Raji (cell line): ENCODE data around the gene FNBP1.

ENCODE experiments used
- POLR2A ChIP-seq: IDR thresholded peaks from 2 replicates; pipeline ENCODE4 v1.6.1; 2011; ENCODE audit warnings: low read depth, low read length, control low read depth; ENCODE audit not compliant: insufficient read depth

The FNBP1 gene

DNA sequence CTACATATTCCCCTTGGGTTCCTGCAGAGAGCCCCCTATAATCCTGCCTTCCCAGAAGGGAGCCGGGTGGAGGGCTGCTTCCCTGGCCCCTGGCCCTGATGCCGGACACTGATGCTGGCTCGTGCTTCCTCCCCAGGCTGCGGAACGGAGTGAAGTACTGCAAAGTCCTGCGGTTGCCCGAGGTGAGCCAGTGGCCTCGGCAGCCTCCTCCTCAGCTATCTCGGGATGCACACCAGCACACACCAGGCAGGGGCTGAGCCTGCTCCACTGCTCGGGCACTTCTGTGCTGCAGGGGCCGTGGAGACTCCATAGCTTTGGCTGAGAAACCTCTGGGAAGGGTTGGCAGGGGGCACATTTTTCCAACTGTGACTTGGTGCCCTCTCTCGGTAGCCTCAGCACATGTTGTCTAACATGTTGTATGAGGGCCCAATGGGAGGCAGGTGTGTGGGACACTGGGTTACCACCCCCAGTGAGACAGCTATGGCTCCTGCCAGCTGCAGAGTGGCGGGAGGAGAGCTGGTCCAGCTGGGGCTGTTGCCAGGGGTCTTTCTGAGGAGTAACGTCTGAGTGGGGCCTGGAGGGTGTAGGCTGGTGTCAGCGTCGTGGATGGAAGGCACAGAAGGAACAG, 169.3 kb downstream of the FNBP1 start:
- TF ChIP-seq POLR2A, result no peak

DNA sequence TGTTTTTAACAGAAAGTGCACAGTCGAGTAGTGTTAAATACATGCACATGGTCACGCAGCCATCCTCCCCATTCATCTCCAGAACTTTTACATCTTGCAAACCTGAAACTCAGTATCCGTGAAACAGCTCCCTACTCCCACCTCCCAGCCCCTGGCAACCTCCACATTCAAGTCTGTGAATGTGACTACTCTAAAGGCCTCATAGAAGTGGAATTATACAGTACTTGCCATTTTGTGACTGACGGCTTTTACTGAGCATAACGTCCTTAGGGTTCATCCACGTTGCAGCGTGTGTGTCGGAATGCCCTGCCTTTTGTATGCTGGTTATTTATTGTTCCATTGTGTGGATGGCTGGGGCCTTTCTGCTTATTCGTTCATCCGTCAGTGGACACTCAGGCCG, 171.9 kb downstream of the FNBP1 start:
- no peak for TF ChIP-seq POLR2A

DNA sequence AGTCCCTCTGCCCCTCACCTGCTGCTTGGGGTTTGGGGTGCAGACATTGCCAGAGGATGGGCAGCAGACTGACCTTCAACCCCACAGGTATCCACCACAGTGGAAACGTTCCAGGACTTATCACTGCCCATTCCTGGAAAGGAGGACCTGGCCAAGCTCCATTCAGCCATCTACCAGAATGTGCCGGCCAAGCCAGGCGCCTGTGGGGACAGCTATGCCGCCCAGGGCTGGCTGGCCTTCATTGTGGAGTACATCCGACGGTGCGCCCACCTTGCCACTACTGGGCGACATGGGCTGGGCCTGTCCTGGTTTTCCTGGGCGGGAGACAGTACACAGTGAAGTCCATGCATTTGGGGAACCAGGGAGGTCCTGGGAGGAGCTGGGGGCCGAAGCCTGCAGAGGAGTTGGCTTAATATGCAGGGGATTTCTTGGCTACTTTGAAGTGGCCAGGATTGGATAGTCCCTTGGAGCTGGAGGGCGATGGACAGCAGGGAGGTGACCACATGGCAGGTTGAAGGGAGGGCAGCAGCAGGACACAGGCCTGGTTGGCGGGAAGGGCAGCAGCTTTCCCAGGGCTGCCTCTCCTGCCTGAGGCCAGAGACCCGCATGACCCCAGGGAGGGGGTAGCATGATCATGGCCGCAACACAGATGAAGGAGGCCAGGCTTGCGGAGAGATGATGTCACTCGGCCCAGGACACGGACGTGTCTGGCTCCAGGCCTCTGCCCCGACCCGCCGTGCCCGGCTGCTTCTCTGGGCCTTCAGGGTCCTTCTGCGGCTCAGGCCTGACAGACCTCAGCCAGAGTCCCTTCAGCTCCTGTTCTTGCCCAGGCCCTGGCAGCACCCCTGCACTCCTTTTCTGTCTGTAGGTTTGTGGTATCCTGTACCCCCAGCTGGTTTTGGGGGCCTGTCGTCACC, 173.1 kb downstream of the FNBP1 start:
- no peak for TF ChIP-seq POLR2A

DNA sequence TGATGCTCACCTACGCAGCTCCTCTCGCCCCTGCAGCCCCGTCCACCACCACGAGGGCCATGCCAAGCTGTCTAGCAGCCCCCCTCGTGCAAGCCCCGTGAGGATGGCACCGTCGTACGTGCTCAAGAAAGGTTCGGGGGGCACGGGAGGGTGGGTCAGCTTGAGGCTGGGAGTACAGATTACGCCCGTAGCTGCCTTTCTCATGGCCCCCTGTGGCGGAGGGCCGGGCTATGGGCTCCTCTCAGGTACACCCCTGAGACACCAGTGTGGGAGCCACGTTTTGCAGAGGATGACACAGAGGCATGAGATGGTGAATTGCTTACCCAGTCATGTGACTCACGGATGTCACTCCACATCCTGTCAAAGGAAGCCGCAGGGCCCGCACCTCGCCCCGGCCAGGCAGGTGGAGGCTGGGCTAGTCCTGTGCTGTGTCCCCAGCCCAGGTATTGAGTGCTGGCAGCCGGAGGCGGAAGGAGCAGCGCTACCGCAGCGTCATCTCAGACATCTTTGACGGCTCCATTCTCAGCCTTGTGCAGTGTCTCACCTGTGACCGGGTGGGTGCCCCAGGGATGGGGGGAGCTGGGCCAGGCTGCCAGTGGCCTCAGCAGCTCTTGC, 174.0 kb downstream of the FNBP1 start:
- no peak for TF ChIP-seq POLR2A

DNA sequence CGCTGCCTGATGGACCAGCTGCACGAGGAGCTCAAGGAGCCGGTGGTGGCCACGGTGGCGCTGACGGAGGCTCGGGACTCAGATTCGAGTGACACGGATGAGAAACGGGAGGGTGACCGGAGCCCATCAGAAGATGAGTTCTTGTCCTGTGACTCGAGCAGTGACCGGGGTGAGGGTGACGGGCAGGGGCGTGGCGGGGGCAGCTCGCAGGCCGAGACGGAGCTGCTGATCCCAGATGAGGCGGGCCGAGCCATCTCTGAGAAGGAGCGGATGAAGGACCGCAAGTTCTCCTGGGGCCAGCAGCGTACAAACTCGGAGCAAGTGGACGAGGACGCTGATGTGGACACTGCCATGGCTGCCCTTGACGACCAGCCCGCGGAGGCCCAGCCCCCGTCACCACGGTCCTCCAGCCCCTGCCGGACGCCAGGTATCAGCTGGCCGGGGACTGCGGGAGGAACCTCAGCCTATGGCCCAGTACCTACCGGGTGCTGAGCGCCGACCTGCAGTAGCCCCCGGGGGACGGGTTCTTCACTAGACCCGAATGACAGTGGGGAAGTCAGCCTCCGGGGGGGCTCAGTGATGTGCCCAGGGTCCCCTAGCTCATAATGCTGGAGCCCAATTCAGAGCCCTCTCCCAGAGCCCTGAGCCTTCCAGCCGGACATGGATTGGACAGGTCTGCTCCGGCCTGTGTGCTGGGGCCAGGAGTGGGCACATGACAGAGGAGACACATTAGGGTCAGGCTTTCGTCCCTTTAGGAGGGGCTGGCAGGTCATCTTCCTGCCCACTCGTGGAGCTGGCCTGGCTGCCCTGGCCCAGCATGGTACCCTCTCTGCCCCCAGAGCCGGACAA, 174.7 kb downstream of the FNBP1 start:
- no peak for TF ChIP-seq POLR2A

DNA sequence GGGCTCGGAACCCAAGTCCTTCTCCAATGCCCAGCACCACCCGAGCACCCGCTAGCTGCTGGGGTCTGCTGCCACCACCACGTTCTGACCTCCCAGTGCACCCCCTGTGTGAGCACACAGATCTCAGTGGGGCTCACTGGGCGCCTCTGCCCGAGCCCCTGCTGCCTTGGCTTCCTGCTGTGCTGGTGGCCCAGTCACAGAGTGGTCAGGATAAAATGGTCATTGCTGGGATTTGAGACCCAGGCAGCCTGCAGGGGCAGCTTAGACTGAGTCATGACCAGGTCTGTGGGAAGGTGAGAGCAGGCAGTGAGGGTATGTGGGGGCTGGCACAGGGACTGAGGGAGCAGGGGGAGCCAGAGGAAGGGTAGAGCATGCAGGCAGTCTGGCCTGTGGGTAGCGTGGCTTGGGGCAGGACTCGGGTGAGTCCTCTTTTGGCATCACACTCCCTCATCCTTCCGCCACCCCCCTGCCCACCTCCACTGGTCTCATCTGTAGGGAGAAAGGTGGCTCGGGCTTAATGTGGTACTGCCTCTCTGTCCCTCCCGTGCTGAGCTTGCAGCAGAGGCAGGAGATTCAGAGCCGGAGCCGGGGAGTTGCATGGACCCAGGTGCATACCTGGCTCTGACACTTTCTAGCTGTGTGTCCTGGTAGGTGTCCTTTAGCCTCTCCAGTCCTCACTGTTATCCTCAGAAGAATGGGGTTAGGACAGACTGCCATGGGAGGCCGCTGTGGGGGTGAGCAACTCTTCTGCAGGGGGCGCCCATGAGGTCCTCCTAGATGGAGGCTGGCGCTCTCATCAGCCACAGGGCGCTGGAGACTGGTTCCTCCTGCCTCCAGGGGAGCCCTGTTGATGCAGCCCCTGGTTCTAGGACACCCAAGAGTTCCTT, 175.6 kb downstream of the FNBP1 start:
- no peak for TF ChIP-seq POLR2A

DNA sequence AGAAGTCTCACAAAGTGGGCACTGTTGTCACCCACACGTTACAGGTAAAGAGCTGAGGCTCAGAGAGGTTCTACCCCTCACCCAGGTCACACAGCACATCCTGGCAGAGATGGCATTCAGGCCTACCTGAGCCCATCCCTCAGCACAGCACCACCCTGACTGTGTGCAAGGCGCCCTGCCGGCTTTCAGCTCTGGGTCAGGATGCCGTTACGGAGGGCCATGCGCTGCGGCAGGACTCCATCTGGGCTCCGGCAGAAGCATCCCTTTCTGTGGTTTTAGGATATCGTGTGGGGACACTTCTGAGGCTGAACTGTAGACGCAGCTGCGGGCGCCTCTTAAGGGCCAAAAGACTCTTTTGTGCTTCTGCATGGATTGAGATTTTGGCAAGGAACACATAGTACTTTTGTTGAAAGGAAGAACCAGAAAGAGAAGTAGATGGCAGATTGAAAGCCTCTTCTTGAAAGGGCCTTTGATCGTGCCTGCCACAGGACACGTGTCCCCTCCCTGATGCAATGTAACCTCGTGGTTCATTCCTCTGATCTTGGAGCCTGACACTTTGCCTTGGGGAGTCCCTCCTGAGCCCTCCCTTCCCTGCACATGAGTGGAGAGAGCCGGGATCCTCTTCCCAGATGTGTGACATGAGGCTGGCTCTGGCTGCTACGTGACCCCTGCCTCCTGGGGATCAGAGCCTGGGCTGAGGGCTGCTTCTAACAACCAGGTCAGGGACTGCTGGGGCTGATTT, 176.4 kb downstream of the FNBP1 start:
- TF ChIP-seq POLR2A, result no peak

DNA sequence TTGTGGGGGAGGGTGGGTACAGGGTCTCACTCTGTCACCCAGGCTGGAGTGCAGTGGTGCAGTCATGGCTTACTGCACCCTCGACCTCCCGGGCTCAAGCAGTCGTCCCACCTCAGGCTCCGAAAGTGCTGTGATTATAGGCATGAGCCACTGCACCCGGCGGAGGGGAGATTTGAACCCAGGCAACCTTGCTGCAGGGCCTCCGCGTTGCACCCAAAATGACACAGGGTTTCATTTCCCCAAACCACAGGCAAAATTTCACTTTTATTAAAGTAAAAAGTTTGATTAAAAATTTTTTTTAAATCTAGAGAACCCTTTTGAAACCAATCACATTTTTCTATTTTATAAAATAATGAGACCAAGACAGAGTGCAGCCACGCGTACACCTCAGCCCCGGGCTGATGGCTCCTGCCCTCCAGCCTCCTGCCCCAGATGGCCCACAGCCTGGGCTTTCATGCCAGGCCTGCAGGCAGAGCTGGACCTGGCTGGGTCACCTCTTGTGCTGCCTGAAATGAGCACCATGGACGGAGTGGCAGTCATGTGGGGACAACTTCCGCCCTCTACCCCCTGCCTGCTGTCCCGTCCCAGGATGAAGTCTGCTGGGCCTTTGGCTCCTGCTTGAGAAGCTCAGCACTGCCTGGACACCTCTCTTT, 177.2 kb downstream of the FNBP1 start:
- no peak for TF ChIP-seq POLR2A

DNA sequence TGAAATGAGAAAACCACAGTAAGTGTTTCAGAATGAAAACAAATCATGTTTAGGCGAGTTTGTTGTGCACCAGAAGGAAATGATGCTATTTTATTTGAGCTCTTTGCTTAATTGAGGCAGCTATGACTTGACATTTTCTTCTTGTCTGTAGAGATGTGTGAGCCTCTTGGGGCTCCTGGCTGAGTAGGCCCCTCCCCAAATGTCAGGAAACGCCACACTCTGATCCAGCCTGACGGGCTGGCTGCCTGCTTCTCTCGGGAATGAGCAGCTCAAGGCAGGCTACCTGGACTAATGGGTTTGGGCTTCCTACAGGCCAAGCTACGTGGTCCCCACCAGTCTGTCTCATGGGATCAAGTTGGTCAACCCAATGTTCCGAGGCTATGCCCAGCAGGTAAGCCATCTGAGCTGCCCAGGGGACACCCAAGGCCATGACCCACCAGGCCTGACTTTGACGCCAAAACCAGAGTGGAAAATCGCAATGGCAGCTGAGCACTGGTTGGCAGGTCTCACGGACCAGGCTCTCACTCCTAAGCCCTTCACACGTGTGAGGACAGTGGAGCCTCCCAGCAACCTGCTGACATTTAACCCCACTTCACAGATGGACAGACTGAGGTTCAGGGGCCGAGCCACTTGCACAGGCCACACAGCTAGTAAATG, 177.9 kb downstream of the FNBP1 start:
- TF ChIP-seq POLR2A, result no peak

DNA sequence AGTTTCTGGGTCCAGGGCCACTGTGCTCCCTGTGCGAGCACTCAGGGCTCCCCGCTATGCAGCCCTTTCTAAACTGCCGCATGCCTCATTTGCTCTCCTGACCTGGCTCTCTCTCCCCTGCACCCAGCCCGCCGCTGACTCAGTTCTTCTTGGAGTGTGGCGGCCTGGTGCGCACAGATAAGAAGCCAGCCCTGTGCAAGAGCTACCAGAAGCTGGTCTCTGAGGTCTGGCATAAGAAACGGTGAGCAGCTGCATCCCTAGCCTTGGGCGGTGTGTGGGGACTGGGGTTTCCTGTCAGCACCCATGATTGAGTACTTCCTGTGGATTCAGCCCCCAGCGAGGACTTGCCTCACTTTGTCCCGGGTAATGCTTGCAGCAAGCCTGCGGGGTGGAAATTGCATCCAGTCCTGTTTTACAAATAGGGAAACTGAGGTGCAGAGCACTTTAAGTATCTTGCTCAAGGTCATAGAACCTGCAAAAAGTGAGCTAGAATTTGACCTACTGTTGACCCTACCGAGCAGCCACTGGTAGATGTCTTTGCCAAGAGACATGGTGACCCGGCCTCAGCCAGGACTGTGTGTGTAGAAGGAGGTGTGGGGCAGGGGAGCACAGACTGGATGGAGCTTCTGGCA, 179.8 kb downstream of the FNBP1 start:
- no peak for TF ChIP-seq POLR2A

DNA sequence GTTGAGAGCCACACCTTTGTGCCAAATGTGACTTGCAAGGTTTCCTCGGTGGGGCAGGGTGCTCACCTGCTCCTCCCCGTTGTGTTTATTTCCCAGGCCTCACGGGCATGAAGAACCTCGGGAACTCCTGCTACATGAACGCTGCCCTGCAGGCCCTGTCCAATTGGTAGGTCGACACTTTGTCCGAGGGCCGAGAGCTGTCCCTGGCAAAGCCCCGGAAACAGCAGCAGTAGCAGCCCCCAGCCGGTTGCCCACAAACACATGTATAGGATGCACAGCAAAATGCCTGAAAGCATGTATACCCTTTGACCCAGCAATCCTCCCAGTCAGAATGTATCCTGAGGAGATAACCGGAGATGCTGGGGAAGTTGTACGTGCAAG, 181.6 kb downstream of the FNBP1 start:
- TF ChIP-seq POLR2A, result no peak
